Common myeloid progenitor, CD34-positive (primary cell): ENCODE measurements around the gene SH3GLB2.

Experiments
- CTCF ChIA-PET: fragments of 350-600 bp; sonication (Branson Sonifier 250); formaldehyde crosslinking; loops from one replicate; lab custom pipeline; 2021; ENCODE audit warnings: antibody characterized with exemption; lab: Charles Lee
- POLR2A ChIA-PET: fragments of 350-600 bp; sonication (Branson Sonifier 250); formaldehyde crosslinking; loops from one replicate; lab custom pipeline; 2021; ENCODE audit warnings: antibody characterized with exemption; lab: Charles Lee
- DNase-seq, 3 donors: peaks; one replicate each; pipeline versions ENCODE4 v3.0.0 to v3.0.0-alpha.2; 2013
- H3K27ac ChIP-seq, 2 experiments: 1 replicate in 1 of 2; 2 replicates in 1 of 2; pipeline ENCODE4 v1.7.0; 2013; ENCODE audit warnings: inconsistent platforms in 2 of 2, low read length in 2 of 2, mild to moderate bottlenecking in 2 of 2, low read depth in 1 of 2, moderate library complexity in 1 of 2; ENCODE audit not compliant: severe bottlenecking in 2 of 2, insufficient read depth in 1 of 2, poor library complexity in 1 of 2
- H3K27me3 ChIP-seq, 5 experiments: replicated peaks in 2 of 5; 1 replicate in 3 of 5; 2 replicates in 2 of 5; pipeline versions ENCODE4 v1.6.1 to v1.7.0; 2013; ENCODE audit warnings: low read length in 4 of 5, mild to moderate bottlenecking in 2 of 5, moderate library complexity in 2 of 5, inconsistent platforms in 1 of 5; ENCODE audit not compliant: insufficient read depth in 5 of 5, control insufficient read depth in 4 of 5
- H3K36me3 ChIP-seq, 4 experiments: 1 replicate in 2 of 4; 2 replicates in 2 of 4; pipeline versions ENCODE4 v1.6.1 to v1.7.0; 2013; ENCODE audit warnings: low read length in 3 of 4, control low read depth in 1 of 4, mild to moderate bottlenecking in 1 of 4; ENCODE audit not compliant: control insufficient read depth in 4 of 4, insufficient read depth in 4 of 4
- H3K4me1 ChIP-seq, 4 experiments: 1 replicate in 3 of 4; 2 replicates in 1 of 4; pipeline versions ENCODE4 v1.6.1 to v1.7.1; 2013; ENCODE audit warnings: low read length in 3 of 4, mild to moderate bottlenecking in 3 of 4, control low read depth in 1 of 4, inconsistent platforms in 1 of 4, moderate library complexity in 1 of 4; ENCODE audit not compliant: control insufficient read depth in 4 of 4, insufficient read depth in 4 of 4; ENCODE audit errors: control extremely low read depth in 1 of 4
- H3K4me3 ChIP-seq, 7 experiments: 1 replicate in 4 of 7; 2 replicates in 3 of 7; pipeline versions ENCODE4 v1.5.1 to v1.7.0; 2013; ENCODE audit warnings: mild to moderate bottlenecking in 7 of 7, low read length in 6 of 7, moderate library complexity in 6 of 7, inconsistent platforms in 2 of 7, low read depth in 2 of 7, control low read depth in 1 of 7; ENCODE audit not compliant: insufficient read depth in 4 of 7, control insufficient read depth in 1 of 7; ENCODE audit errors: extremely low read depth in 1 of 7
- H3K9me3 ChIP-seq, 5 experiments: 1 replicate in 4 of 5; 2 replicates in 1 of 5; pipeline versions ENCODE4 v1.6.1 to v1.7.1; 2013; ENCODE audit warnings: low read length in 4 of 5, mild to moderate bottlenecking in 2 of 5, inconsistent platforms in 1 of 5, low read depth in 1 of 5, moderate library complexity in 1 of 5; ENCODE audit not compliant: control insufficient read depth in 4 of 5, insufficient read depth in 2 of 5; ENCODE audit errors: control extremely low read depth in 1 of 5
- WGBS: methylation state at CpG from one replicate; pipeline ENCODE4 v1.1.5; 2013; ENCODE audit not compliant: insufficient coverage; 5-methylcytosine and 5-hydroxymethylcytosine counted together

SH3GLB2 gene

DNA sequence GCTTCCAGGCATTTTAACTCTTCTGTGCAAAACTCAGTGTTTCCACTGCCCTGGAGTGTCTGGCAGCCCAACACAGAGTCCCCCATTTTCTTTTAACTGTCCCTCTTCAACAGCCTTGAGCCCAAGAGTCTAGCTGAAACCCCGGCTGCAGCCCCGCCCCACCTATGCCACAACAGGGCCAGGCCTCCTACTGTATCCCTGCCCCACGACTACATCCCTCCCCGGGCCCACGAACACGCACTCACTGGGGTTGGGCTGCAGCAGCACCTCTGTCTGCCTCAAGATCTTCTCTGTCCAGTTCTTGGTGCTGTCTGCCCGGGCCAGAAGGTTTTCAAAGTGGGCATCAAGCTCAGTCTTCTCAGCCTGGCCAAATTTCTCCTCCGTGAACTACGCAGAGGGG, 6.1 kb downstream of the SH3GLB2 start:
- no peaks in the 10 kb centered on the region for H3K9me3 ChIP-seq
- H3K27ac ChIP-seq: no peak overlapping the region
- H3K27me3 ChIP-seq: no peaks in the 10 kb centered on the region
- no peak overlapping the region for H3K4me3 ChIP-seq
- no peak for DNase-seq
- peaks cover 0 to 4% (median 3%) of the 10 kb centered on the region in 4 experiments for H3K36me3 ChIP-seq
- ChIA-PET POLR2A (no interaction called here), CTCF (interaction anchor here (1.3 kb wide), 1 partner anchor 62 kb away, joined by 3 read pairs; no protein-coding TSS in a partner anchor)
- peaks cover 0 to 14% (median 7%) of the 10 kb centered on the region in 4 experiments for H3K4me1 ChIP-seq
- 100% methylated on average over 2 of the region's 9 CpGs for WGBS

DNA sequence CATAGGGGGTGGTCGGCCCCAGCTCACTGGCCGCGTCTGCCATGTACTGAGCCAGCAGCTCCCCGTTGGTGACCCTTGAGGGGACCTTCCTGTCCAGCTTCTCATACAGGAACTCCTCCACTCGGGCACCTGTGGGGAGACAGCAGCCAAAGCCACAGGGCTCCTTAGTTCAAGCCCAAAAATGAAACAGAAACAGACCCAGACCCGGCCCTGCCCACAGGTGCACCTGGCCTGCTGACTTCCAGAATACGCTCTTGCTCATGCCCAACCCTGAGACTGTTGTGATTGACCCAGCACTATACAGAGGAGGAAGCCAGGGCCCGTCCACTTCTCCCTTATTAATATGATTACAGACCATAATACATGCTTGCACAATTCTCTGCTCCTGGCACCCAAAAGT, 7.0 kb downstream of the SH3GLB2 start:
- Histone ChIP-seq H3K36me3 (peaks cover 0 to 4% (median 3%) of the 10 kb centered on the region in 4 experiments), H3K27me3 (no peaks in the 10 kb centered on the region), H3K4me3 (no peak overlapping the region), H3K4me1 (peaks cover 0 to 8% (median 3%) of the 10 kb centered on the region in 4 experiments), H3K9me3 (no peaks in the 10 kb centered on the region), H3K27ac (no peak overlapping the region)
- WGBS: 98% methylated on average over 6 of the region's 8 CpGs
- DNase-seq: no peak
- ChIA-PET CTCF (no interaction called here), POLR2A (no interaction called here)

DNA sequence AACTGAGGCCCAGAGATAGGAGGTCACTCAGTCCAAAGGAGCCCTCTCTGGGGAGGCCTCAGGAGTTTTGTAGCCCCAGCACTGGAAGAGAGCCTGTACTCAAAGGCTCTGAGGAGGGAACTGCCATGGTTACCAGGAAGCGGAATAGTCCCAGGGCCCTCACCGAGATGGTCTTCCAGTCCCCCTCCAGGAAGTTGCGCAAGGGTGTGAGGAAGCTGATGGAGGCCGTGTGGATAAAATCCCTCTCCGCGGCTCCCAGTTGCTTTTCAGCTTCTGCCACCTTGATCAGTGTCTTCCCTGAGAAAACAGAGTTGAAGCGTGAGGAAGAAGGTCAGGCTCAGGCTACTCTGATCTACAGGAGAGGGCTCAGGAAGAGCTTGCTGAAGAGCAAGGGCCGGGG, 13.5 kb downstream of the SH3GLB2 start:
- Histone ChIP-seq H3K27ac (no peak overlapping the region), H3K4me1 (no peaks in the 10 kb centered on the region), H3K9me3 (no peaks in the 10 kb centered on the region), H3K4me3 (no peak overlapping the region), H3K27me3 (no peaks in the 10 kb centered on the region), H3K36me3 (peaks cover 0 to 49% (median 28%) of the 10 kb centered on the region in 4 experiments)
- no peak for DNase-seq
- ChIA-PET CTCF (no interaction called here), POLR2A (no interaction called here)
- 85% methylated on average over 5 of the region's 8 CpGs for WGBS

DNA sequence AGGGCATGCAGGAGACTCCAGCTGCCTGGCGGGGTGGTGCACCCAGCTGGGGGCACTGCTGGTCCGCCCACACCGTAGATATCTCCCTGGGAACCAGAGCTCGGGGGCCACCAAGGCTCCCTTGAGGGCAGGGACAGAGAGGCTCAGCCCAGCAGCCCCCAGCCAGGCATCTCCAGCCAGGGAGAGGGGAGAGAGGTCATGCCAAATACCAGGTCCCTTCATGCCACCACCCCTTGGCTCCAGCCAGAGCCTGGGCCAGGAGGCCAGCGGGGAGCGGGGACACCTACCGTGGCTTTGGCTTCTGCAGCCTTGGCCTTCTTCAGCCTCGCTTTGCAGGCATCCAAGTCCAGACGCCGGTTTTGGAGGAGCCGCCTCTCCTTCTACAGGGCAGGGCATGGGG, 14.0 kb downstream of the SH3GLB2 start:
- Histone ChIP-seq H3K4me1 (no peaks in the 10 kb centered on the region), H3K27me3 (no peaks in the 10 kb centered on the region), H3K9me3 (no peaks in the 10 kb centered on the region), H3K36me3 (peaks cover 0 to 51% (median 27%) of the 10 kb centered on the region in 4 experiments), H3K4me3 (no peak overlapping the region), H3K27ac (no peak overlapping the region)
- CTCF ChIA-PET: no interaction called here
- no peak for DNase-seq
- 94% methylated on average over 11 of the region's 11 CpGs for WGBS
- POLR2A ChIA-PET: no interaction called here

DNA sequence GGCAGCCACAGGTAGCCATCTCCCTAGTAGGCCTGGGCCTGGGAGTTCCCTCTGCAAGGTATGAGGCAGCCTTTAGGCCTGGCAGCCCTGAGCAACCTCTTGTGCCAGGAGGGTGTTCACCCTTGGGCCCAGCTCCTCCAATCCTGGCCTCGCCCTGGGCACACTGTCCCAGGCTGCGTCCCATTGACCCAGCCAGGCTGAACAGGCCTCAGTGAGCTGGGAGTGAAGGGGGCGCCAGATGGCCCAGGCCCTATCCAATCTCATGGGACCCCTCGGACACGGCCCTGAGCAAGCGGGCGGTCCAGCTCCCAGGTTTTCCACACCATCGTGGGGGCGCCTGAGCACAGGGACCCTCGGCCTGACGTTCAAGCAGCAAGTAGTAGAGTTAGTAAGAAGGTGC, 14.5 kb downstream of the SH3GLB2 start:
- 100% methylated on average over 3 of the region's 11 CpGs for WGBS
- no peak overlapping the region for H3K27ac ChIP-seq
- H3K4me3 ChIP-seq: no peak overlapping the region
- no peaks in the 10 kb centered on the region for H3K4me1 ChIP-seq
- CTCF ChIA-PET: interaction anchor here (1.1 to 1.7 kb wide), 2 partner anchors 9 to 11 kb away, joined by 4 read pairs; no protein-coding TSS in a partner anchor
- POLR2A ChIA-PET: no interaction called here
- H3K27me3 ChIP-seq: no peaks in the 10 kb centered on the region
- peaks cover 0 to 56% (median 29%) of the 10 kb centered on the region in 4 experiments for H3K36me3 ChIP-seq
- no peak for DNase-seq
- no peaks in the 10 kb centered on the region for H3K9me3 ChIP-seq

DNA sequence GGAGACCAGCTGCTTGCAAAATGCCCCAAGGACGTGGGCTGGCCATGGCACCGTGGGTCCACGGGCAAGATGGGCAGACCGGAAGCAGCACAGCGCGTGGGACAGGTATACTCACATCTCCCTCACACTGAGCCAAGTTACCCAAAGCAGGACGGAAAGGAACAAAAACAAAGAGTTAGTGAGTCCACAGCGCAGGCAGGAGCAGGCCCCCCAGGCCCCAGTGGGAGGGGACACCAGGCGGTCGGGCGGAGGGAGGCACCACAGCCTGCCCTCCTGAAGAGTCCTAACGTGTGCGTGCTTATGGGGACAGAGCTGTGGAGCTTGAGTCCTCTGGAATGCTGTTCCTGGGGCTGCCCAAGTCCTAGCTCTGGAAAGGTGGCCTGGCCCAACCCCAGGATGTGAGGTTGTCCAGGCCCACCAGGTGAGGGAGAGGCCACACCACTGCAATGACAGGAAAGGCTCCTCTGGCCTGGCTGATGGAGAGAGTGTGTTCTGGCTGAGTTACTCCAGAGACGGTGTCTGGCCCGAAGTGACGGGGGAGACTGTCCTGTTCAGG, 15.2 kb downstream of the SH3GLB2 start:
- H3K4me1 ChIP-seq: no peaks in the 10 kb centered on the region
- H3K27ac ChIP-seq: no peak overlapping the region
- WGBS: 96% methylated on average over 12 of the region's 16 CpGs
- POLR2A ChIA-PET: no interaction called here
- no peak overlapping the region for H3K4me3 ChIP-seq
- no peaks in the 10 kb centered on the region for H3K27me3 ChIP-seq
- H3K9me3 ChIP-seq: no peaks in the 10 kb centered on the region
- CTCF ChIA-PET: interaction anchor here (1.1 to 1.7 kb wide), 2 partner anchors 9 to 10 kb away, joined by 4 read pairs; no protein-coding TSS in a partner anchor
- H3K36me3 ChIP-seq: peaks cover under 1 to 63% (median 35%) of the 10 kb centered on the region in 4 experiments
- no peak for DNase-seq

DNA sequence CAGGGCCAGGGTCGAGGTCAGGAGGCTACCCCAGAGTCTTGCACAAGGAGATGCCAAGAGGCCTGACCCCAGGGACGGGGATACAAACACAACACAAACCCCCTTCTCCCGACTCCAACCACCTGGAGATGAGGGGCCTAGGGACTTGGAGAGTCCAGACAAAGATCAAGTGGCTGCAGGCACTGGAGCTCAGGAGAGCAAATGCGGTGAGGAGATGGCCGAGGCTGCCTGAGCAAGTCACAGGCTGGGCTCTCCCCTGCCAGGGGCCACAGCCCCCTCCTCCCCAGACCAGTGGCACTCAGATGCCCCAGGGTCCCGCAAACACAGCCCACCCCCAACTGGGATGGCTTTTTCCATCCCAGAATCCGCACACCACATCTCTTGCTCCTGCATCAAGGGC, 15.8 kb downstream of the SH3GLB2 start:
- CTCF ChIA-PET: interaction anchor here (1.7 kb wide), 1 partner anchor 10 kb away, joined by 4 read pairs; no protein-coding TSS in a partner anchor
- DNase-seq: no peak
- POLR2A ChIA-PET: no interaction called here
- Histone ChIP-seq H3K9me3 (no peaks in the 10 kb centered on the region), H3K4me3 (no peak overlapping the region), H3K27me3 (no peaks in the 10 kb centered on the region), H3K27ac (no peak overlapping the region), H3K4me1 (no peaks in the 10 kb centered on the region), H3K36me3 (peaks cover 2 to 69% (median 39%) of the 10 kb centered on the region in 4 experiments)
- WGBS: 100% methylated on average over 2 of the region's 7 CpGs
